Erythroblast (primary cell): ENCODE results near the gene FOXC2.

Experiments
- GATA1 ChIP-seq: IDR thresholded peaks from 2 replicates; pipeline ENCODE4 v1.6.1; 2011; ENCODE audit warnings: low read depth, mild to moderate bottlenecking, control low read depth, low read length, moderate library complexity
- POLR2A ChIP-seq: IDR thresholded peaks from 2 replicates; pipeline ENCODE4 v1.6.1; 2011; ENCODE audit warnings: mild to moderate bottlenecking, low read length

- no peak for TF ChIP-seq POLR2A
- TF ChIP-seq GATA1, result no peak
These were observed 44.0 kb upstream of the FOXC2 start for GRCh38 chr16:86522634-86523033.
